Chondrocyte (in vitro differentiated cells): ENCODE data around the gene OSBPL1A. TPM values are rescaled to one million over a fixed set of nuclear protein-coding genes. Genes with fewer than 3 reads are reported as not detected.

ENCODE experiments used
- DNase-seq: peaks from one replicate; pipeline ENCODE4 v3.0.0; 2021; ENCODE audit warnings: mixed read lengths, low spot score
- H3K27ac Mint-ChIP-seq: one replicate; pipeline ENCODE4 v1.8.0; 2021; ENCODE audit warnings: mild to moderate bottlenecking, moderate library complexity, mixed read lengths; ENCODE audit not compliant: unreplicated experiment
- H3K27me3 Mint-ChIP-seq: 2 replicates; pipeline ENCODE4 v1.8.0; 2021; ENCODE audit warnings: low read depth, mixed read lengths
- H3K36me3 Mint-ChIP-seq: 2 replicates; pipeline ENCODE4 v1.8.0; 2021; ENCODE audit warnings: low read depth, mixed read lengths
- H3K4me1 Mint-ChIP-seq: 2 replicates; pipeline ENCODE4 v1.8.0; 2021; ENCODE audit warnings: low read depth, mild to moderate bottlenecking, mixed read lengths
- H3K4me3 Mint-ChIP-seq: one replicate; pipeline ENCODE4 v1.8.0; 2021; ENCODE audit warnings: mild to moderate bottlenecking, moderate library complexity, mixed read lengths; ENCODE audit not compliant: unreplicated experiment
- H3K9me3 Mint-ChIP-seq: 2 replicates; pipeline ENCODE4 v1.8.0; 2021; ENCODE audit warnings: low read depth, mixed read lengths
- CTCF ChIP-seq: fragments of 200-600 bp; sonication (generic); IDR thresholded peaks from 2 replicates; pipeline ENCODE4 v1.5.0; 2021; ENCODE audit warnings: antibody characterized with exemption, mild to moderate bottlenecking, moderate library complexity
- total RNA-seq: library from RNA; stranded (reverse); gene quantifications from 3 replicates; pipeline ENCODE4 v1.2.1, GENCODE V29; 2021

Gene OSBPL1A
- total RNA-seq, 1 donor from 2014 or later: 33.3 TPM

GRCh38 chr18:24426073-24426397 lies 28.4 kb upstream of the OSBPL1A start:
- Mint-ChIP-seq H3K27ac (peak overlapping the region; percentile 85), H3K9me3 (peaks cover 8% of the 10 kb centered on the region), H3K4me3 (peak overlapping the region; percentile 79), H3K27me3 (peaks cover 13% of the 10 kb centered on the region), H3K4me1 (peaks cover 32% of the 10 kb centered on the region), H3K36me3 (peaks cover 6% of the 10 kb centered on the region)
- TF ChIP-seq CTCF: no peak
- DNase-seq: no peak

- Mint-ChIP-seq H3K27ac (no peak overlapping the region), H3K36me3 (peaks cover 3% of the 10 kb centered on the region), H3K4me3 (no peak overlapping the region), H3K27me3 (peaks cover 17% of the 10 kb centered on the region), H3K9me3 (peaks cover 8% of the 10 kb centered on the region), H3K4me1 (peaks cover 9% of the 10 kb centered on the region)
- no peak for TF ChIP-seq CTCF
- DNase-seq: no peak
Observed at GRCh38 chr18:24421831-24422230, 24.2 kb upstream of the OSBPL1A start.

- Mint-ChIP-seq H3K36me3 (no peaks in the 10 kb centered on the region), H3K4me1 (peaks cover 1% of the 10 kb centered on the region), H3K4me3 (no peak overlapping the region), H3K27me3 (peaks cover 20% of the 10 kb centered on the region), H3K9me3 (peaks cover 1% of the 10 kb centered on the region), H3K27ac (no peak overlapping the region)
- TF ChIP-seq CTCF: no peak
- no peak for DNase-seq
Observed at GRCh38 chr18:24420551-24420950, 22.9 kb upstream of the OSBPL1A start.

GRCh38 chr18:24417480-24417879 lies 19.9 kb upstream of the OSBPL1A start:
- Mint-ChIP-seq H3K36me3 (no peaks in the 10 kb centered on the region), H3K4me1 (no peaks in the 10 kb centered on the region), H3K27me3 (peaks cover 8% of the 10 kb centered on the region), H3K4me3 (no peak overlapping the region), H3K9me3 (no peaks in the 10 kb centered on the region), H3K27ac (no peak overlapping the region)
- DNase-seq: no peak
- no peak for TF ChIP-seq CTCF

- Mint-ChIP-seq H3K27me3 (peaks cover 14% of the 10 kb centered on the region), H3K4me3 (no peak overlapping the region), H3K4me1 (no peaks in the 10 kb centered on the region), H3K27ac (no peak overlapping the region), H3K36me3 (no peaks in the 10 kb centered on the region), H3K9me3 (no peaks in the 10 kb centered on the region)
- no peak for TF ChIP-seq CTCF
- DNase-seq: no peak
Observed at GRCh38 chr18:24414349-24415003, 16.9 kb upstream of the OSBPL1A start.
